Measurements from ENCODE around the gene ARID1B. TPM values are rescaled to one million over a fixed set of nuclear protein-coding genes. Genes with fewer than 3 reads are reported as not detected.

ARID1B gene
- total and polyA plus RNA-seq, 2 of the 13 experiments (the other 11 are each of a cell fraction or from before 2014, with no cell fraction given), result 20.1 to 32.6 TPM

DNA sequence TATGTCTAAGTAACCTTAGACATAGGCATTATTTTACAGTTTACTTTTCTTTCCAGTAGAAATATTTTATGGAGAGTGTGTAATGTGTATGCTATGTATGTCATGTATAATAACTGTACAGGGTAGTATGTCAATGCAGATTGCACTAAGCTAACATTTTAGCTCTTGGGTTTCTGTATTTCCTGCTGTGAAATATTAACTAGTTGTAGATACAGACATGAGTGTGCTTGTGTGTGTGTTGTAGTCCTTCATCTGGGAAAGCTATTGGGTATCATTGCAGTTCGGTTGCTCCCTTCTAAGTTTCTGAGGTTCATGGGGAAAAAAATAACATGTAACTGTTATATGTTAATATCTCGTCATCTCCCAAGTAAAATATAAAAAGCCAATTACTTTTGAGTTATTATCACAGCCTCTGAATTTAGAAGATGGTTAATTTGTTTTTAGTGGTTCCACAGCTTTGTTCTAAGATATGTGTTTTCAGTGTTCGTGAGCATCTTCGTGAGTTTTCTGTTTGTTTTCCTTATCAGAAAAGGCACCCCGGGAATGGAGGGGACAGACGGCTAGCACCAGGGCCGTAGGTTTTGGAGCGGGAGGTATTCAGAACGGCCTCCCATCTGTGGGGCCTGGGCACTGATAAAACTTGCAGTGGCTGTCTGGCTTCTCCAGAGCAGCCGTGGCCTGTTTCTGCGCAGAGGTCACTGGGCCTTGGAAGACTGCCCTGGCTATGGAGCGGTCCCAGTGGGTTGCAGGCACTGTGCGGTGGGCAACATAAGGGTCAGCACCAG is 215.0 kb downstream of the ARID1B start (continued):
- peak; percentile 19 for TF ChIP-seq XRCC5 (optimal IDR thresholded peaks at IDR 0.05; ENCODE audit: low read length)
- TF ChIP-seq, protein P1, sequence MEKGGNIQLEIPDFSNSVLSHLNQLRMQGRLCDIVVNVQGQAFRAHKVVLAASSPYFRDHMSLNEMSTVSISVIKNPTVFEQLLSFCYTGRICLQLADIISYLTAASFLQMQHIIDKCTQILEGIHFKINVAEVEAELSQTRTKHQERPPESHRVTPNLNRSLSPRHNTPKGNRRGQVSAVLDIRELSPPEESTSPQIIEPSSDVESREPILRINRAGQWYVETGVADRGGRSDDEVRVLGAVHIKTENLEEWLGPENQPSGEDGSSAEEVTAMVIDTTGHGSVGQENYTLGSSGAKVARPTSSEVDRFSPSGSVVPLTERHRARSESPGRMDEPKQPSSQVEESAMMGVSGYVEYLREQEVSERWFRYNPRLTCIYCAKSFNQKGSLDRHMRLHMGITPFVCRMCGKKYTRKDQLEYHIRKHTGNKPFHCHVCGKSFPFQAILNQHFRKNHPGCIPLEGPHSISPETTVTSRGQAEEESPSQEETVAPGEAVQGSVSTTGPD (CRISPR knock-in tag; IDR thresholded peaks at IDR 0.05), result no peak
- TF ChIP-seq RFX5 (IDR thresholded peaks at IDR 0.05; ENCODE audit: low read depth, low read length), result no peak
- no peak for TF ChIP-seq CBX2 (IDR thresholded peaks at IDR 0.05; ENCODE audit: low read depth, low read length)
- TF ChIP-seq CBX2 (CRISPR knock-in tag; IDR thresholded peaks at IDR 0.05; ENCODE audit: low read depth), result no peak
- no peak for TF ChIP-seq ZSCAN9 (CRISPR knock-in tag; IDR thresholded peaks at IDR 0.05; ENCODE audit: borderline replicate concordance)
- TF ChIP-seq MED1 (CRISPR knock-in tag; IDR thresholded peaks at IDR 0.05), result no peak

DNA sequence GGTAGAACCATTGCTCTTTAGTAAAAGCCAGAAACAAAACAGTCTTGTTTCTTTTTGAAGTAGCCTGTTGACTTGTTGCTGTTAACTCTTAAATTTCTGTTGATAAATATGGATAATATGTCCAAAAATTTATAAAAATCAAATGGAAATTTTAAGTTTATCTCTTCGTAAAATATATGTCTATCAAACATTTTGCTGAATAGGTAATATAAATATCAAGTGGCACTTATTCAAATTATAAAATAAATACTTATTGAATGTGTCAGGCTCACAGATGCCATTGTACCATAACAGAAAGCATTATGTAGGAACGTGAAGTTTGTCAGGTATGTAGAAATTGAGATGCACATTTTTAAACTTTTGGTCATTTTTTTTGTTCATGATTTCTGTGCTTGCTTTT is 216.5 kb downstream of the ARID1B start:
- H4K20me1 ChIP-seq (ENCODE audit: insufficient read depth, low read length), result peaks cover 7% of the 10 kb centered on the region
- H2AFZ ChIP-seq (ENCODE audit: low read length), result no peak overlapping the region
- no peak overlapping the region for H3K4me3 ChIP-seq (replicated peaks in 1 of 3; ENCODE audit: insufficient read depth in 1 of 3, low read depth in 2 of 3, low read length in 3 of 3)
- DNase-seq (ENCODE audit: low spot score) (no peak), FAIRE-seq (no peak), ATAC-seq (no peak)
- H3K79me2 ChIP-seq (ENCODE audit: insufficient read depth, low read length), result peaks cover 38% of the 10 kb centered on the region
- intact Hi-C loops (cut with micrococcal nuclease; ENCODE audit: unreplicated experiment), result loop anchor here (5.0 kb wide), 1 partner anchor 211 kb away; no protein-coding TSS in a partner anchor
- WGBS (ENCODE audit: low lambda C conversion rate), result 97% methylated on average over 2 of the region's 2 CpGs
- in situ Hi-C loops (cut with HindIII; ENCODE audit: extremely low pct_ligation_motif_present, low pct_unique_long_range_greater_than_20kb), result no loop called here
- no peaks in the 10 kb centered on the region; a peak in 1 of 5 replicates for H3K36me3 ChIP-seq (replicated peaks in 1 of 2; ENCODE audit: control insufficient read depth in 1 of 2, insufficient read depth in 2 of 2, low read length in 2 of 2)
- no peak overlapping the region for H3K9ac ChIP-seq (ENCODE audit: insufficient read depth, low read depth, low read length)
- H3K9me3 ChIP-seq (ENCODE audit: low read length), result no peaks in the 10 kb centered on the region
- no peaks in the 10 kb centered on the region for H3K27me3 ChIP-seq (ENCODE audit: control insufficient read depth in 1 of 2, insufficient read depth in 2 of 2, low read length in 2 of 2)
- no peak overlapping the region for H3K4me2 ChIP-seq (ENCODE audit: low read depth, low read length)
- POLR2A ChIA-PET, result no interaction called here
- TF ChIP-seq MAFK (conservative IDR thresholded peaks at IDR 0.05 in 1 of 2, IDR thresholded peaks at IDR 0.05 in 1 of 2; ENCODE audit: low read length in 2 of 2), result peak in 1 of 2 experiments; percentile 49; a peak in 2 of 4 replicates
- TF ChIP-seq, protein P2, sequence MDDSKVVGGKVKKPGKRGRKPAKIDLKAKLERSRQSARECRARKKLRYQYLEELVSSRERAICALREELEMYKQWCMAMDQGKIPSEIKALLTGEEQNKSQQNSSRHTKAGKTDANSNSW (CRISPR knock-in tag; IDR thresholded peaks at IDR 0.05; ENCODE audit: borderline replicate concordance), result no peak
- CTCF ChIA-PET (ENCODE audit: low intra/inter-chr PET ratio, low total read pairs), result no interaction called here
- BruUV-seq (replicated peaks), result no TSS peak
- H3K27ac ChIP-seq (ENCODE audit: extremely low read length, insufficient read depth, low read length), result no peak overlapping the region
- peaks cover 37% of the 10 kb centered on the region for H3K4me1 ChIP-seq (ENCODE audit: insufficient read depth, low read length)
